ENCODE measurements around the gene VPS51.

The VPS51 gene

DNA sequence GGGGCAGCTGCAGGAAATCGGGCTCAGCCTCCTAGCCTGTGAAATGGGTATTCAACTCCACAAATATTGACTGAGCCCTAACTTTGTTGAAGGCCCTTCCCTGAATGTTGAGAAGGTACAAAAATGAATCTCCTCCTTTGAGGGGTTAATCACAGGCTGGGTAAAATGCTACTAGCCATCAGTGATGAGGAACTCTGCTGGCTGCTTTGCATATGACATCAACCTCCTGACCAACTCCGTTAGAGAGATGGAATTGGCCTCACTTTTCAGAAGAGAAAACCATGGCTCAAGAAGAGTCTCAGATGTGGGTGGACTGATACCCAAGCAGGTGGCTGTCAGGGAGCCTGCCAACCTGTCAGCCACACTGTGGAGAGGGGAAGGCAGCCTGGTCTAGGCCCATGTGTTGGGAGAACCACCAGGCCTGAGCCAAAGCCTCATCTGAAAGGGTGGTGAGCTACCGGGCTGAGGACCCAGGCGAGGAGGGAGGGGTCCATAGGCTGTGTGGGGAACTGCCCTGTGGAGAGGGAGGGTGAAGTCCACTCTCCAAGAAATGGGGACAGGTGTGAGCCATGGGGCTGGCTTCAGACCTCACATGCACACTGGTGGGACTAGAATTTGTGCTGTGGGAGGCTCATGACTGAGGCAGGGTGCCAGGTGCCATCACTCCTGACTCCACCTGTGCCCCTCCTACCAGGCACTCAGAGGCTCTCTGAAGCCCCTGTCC lies 23.9 kb upstream of the VPS51 start:
- H3K27ac ChIP-seq: no peak overlapping the region
- TF ChIP-seq, protein P1, sequence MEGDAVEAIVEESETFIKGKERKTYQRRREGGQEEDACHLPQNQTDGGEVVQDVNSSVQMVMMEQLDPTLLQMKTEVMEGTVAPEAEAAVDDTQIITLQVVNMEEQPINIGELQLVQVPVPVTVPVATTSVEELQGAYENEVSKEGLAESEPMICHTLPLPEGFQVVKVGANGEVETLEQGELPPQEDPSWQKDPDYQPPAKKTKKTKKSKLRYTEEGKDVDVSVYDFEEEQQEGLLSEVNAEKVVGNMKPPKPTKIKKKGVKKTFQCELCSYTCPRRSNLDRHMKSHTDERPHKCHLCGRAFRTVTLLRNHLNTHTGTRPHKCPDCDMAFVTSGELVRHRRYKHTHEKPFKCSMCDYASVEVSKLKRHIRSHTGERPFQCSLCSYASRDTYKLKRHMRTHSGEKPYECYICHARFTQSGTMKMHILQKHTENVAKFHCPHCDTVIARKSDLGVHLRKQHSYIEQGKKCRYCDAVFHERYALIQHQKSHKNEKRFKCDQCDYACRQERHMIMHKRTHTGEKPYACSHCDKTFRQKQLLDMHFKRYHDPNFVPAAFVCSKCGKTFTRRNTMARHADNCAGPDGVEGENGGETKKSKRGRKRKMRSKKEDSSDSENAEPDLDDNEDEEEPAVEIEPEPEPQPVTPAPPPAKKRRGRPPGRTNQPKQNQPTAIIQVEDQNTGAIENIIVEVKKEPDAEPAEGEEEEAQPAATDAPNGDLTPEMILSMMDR (IDR thresholded peaks at IDR 0.05): no peak
- TF ChIP-seq ZFX (IDR thresholded peaks at IDR 0.05; ENCODE audit: borderline replicate concordance): no peak

DNA sequence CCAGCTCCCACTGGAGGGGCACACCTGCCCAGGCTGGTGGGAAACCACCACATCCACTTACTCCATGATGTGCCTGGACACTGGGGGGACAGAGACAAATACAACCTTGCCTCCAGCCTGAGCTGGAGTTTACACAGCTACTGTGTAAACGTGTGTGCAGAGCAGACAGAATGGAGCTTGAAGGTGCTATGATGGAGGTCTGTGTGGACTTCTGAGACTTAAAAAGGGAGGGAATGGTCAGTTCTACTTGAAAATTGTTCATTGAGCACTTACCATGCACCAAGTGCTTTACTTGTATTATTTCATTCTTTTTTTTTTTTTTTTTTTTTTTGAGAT lies 23.4 kb upstream of the VPS51 start:
- H3K27ac ChIP-seq: no peak overlapping the region
- TF ChIP-seq, protein P1 (IDR thresholded peaks at IDR 0.05): no peak
- TF ChIP-seq ZFX (IDR thresholded peaks at IDR 0.05; ENCODE audit: borderline replicate concordance): no peak

- H3K27ac ChIP-seq: no peak overlapping the region
- TF ChIP-seq ZFX (IDR thresholded peaks at IDR 0.05; ENCODE audit: borderline replicate concordance): no peak
- TF ChIP-seq, protein P1 (IDR thresholded peaks at IDR 0.05): no peak
These were observed 18.6 kb upstream of the VPS51 start for GRCh38 chr11:65077451-65077850.

- peak overlapping the region; percentile 20; the same call in 1 of the 2 replicates for H3K27ac ChIP-seq
- no peak for TF ChIP-seq ZFX (IDR thresholded peaks at IDR 0.05; ENCODE audit: borderline replicate concordance)
- TF ChIP-seq, protein P1 (IDR thresholded peaks at IDR 0.05): peak; percentile 73
These were observed 17.9 kb upstream of the VPS51 start for GRCh38 chr11:65078151-65078550.

DNA sequence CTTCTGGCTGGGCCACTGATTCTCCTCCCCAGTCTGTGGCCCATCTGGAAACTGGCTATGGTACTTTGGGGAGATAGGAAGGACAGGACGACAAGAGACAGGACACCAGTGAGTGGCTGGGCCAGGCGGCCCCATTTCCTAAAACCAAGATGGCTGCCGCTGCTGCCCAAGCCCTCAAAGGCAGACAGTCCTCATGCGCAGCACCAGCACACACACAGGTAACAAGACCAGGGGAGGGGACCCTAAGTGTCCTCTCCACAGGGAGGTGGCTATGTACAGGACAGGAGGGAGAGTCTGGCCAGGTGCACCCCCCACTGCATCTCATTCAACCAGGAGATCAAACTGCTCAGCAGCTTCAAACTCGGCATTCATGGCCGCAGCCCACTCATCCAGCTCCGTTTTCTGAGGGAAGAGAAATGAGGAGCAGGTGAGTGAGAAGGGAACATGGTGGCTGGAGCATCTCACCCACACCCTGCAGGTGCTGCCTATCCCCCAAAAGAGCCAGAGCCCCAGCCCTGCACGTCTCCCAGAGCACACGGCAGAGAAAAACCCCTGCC lies 17.1 kb upstream of the VPS51 start:
- TF ChIP-seq ZFX (IDR thresholded peaks at IDR 0.05; ENCODE audit: borderline replicate concordance): no peak
- TF ChIP-seq, protein P1 (IDR thresholded peaks at IDR 0.05): no peak
- peak overlapping the region; percentile 20; the same call in 1 of the 2 replicates for H3K27ac ChIP-seq

DNA sequence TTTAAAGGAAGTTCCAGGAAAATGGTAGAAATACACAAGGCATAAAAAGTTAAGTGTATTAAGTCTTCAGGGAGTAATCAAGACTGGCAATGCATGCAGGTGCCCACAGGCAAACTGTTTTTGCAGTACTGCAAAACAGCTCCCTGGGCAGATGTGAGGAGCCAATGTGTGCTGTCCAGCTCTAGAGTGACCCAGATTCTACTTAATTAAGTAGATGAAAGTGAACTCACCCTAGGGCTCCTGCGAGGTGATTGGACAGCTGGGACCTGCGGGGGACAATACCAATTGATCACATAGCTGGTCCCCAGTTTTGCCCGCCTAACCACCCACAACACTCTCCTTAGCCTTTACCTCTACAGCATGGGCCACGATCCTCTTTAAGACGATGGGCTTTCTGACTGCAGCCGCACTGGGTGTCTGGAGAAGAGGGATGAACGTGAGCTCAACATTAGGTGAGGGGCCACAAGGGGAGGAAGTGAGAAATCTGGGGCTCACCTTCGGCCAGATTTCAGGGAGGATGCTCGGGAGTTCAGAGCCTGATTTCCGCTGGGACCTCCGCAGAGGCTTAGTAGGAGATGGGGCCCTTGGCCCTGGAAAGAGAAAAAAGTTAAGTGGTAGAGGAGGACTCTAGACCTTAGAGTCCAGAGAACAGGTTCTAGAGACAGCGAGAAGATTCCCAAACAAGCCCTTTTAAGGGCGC lies 12.7 kb upstream of the VPS51 start:
- TF ChIP-seq, protein P1 (IDR thresholded peaks at IDR 0.05): no peak
- TF ChIP-seq ZFX (IDR thresholded peaks at IDR 0.05; ENCODE audit: borderline replicate concordance): no peak
- peak overlapping the region; percentile 80 for H3K27ac ChIP-seq
